ENCODE measurements around the gene HTRA3. TPM values are rescaled to one million over a fixed set of nuclear protein-coding genes. Genes with fewer than 3 reads are reported as not detected.

Gene HTRA3
- total and polyA plus RNA-seq, 2 experiments from 2014 or later, result 6.9 to 15.7 TPM

DNA sequence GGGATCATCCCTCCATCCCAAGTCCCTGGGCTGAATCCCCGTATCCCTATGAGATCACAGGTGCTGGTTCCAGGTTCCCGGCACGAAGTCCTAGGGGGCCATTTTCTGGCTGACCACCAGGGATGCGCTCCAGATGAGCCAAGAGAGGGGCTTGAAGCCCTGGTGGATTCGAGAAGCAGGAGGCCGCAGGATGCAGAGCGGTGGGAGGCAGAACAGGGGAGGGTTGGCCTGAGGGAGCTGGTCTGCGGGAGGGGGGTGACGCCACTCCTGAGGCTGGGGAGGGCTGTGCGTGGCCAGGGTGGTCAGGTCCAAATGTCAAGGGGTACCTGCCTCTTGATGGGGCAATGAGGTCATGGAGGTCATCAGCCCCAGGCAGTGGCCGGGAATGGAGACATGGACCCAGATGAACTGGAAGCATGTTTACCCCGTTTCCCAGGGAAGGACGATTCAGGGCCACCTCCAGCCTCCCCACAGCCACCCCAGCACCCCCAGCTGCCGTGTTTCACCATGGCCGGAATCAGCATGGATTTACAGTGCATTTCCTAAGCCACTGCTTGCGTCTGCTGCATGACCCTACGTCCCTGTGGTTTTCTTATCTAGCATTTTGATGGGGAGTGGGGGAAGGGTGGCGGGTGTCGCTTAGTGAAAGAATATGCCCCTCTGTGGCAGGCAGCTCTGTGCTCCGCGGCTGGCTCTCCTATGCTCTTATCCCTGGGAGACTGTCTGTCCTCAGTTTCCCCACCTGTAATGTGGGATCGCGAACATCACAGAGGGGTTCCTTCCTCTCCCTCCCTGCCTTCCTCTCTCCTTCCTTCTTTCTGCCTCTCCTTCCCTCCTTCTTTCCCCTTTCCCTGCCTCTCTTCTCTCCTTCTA, 17.0 kb upstream of the HTRA3 start:
- no peaks in the 10 kb centered on the region for H3K36me3 ChIP-seq
- no peaks in the 10 kb centered on the region for H3K9me3 ChIP-seq (ENCODE audit: low read depth)
- H3K4me3 ChIP-seq, result no peak overlapping the region
- no peaks in the 10 kb centered on the region for H3K27me3 ChIP-seq
- DNase-seq (ENCODE audit: low read depth in 1 of 2, low spot score in 1 of 2), result peak; percentile 37 to 95
- TF ChIP-seq, protein P1, sequence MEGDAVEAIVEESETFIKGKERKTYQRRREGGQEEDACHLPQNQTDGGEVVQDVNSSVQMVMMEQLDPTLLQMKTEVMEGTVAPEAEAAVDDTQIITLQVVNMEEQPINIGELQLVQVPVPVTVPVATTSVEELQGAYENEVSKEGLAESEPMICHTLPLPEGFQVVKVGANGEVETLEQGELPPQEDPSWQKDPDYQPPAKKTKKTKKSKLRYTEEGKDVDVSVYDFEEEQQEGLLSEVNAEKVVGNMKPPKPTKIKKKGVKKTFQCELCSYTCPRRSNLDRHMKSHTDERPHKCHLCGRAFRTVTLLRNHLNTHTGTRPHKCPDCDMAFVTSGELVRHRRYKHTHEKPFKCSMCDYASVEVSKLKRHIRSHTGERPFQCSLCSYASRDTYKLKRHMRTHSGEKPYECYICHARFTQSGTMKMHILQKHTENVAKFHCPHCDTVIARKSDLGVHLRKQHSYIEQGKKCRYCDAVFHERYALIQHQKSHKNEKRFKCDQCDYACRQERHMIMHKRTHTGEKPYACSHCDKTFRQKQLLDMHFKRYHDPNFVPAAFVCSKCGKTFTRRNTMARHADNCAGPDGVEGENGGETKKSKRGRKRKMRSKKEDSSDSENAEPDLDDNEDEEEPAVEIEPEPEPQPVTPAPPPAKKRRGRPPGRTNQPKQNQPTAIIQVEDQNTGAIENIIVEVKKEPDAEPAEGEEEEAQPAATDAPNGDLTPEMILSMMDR (IDR thresholded peaks at IDR 0.05; ENCODE audit: low read depth, low read length), result no peak
- H3K4me1 ChIP-seq (ENCODE audit: low read depth), result peaks cover 13% of the 10 kb centered on the region
- H3K27ac ChIP-seq, result no peak overlapping the region

DNA sequence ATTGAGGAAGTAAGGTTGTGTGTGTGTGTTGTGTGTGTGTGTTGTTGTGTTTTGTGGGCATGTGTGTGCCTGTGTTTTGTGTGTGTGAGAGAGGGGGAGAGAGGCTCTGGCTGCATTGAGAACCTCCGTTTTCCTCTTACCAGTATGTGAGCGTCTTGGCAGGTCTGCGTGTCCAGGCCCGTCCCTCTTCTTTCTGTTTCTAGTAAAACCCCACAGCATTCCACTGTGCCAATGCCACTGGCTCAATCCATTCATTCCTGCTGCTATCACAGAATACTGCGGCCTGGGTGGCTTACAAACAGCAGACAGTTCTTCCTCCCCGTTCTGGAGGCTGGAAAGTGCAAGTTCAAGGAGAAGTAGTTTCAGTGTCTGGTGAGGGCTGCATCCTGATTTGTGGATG, 15.5 kb upstream of the HTRA3 start:
- Histone ChIP-seq H3K4me1 (ENCODE audit: low read depth) (peaks cover 11% of the 10 kb centered on the region), H3K27ac (no peak overlapping the region), H3K27me3 (no peaks in the 10 kb centered on the region), H3K36me3 (no peaks in the 10 kb centered on the region), H3K9me3 (ENCODE audit: low read depth) (no peaks in the 10 kb centered on the region), H3K4me3 (no peak overlapping the region)
- no peak for DNase-seq (ENCODE audit: low read depth in 1 of 2, low spot score in 1 of 2)
- TF ChIP-seq, protein P1 (IDR thresholded peaks at IDR 0.05; ENCODE audit: low read depth, low read length), result no peak

DNA sequence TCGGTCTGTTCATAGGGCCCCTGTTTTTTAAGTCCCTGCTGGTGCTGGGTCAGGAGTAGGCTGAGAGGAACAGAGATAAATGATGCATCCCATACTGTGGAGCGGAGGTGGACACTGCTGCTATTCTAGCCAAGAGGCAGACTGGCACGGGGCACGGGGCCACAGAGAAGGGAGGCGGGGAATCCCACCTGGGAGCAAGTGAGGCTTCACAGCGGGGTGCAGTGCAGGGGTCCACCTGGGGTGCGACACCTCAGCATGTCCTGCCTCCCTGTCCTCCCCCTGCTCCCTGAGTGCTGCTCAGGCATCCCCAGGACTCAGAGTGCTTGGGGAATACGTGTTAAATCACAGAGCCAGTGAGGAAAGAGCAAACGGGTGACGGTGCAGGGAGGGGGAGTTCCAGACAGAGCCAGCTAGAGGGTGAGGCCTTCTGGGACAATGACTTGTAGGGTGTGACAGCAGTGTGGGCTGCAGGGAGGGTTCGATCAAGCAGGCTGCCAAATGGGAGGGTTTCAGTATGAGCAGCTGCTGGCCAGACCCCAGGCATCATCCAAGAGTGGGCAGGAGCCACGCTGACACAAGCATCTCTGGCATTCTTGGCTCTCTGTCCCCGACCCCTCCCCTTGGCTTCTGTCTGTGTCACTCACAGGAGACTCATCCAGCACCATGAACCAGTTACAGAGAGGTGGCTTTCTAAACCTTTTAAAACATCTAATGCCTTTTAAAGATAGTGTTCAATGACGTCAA, 13.7 kb upstream of the HTRA3 start:
- Histone ChIP-seq H3K27ac (no peak overlapping the region), H3K36me3 (no peaks in the 10 kb centered on the region), H3K27me3 (no peaks in the 10 kb centered on the region), H3K4me1 (ENCODE audit: low read depth) (peaks cover 11% of the 10 kb centered on the region), H3K4me3 (no peak overlapping the region), H3K9me3 (ENCODE audit: low read depth) (no peaks in the 10 kb centered on the region)
- TF ChIP-seq, protein P1 (IDR thresholded peaks at IDR 0.05; ENCODE audit: low read depth, low read length), result no peak
- peak in 1 of 2 donors; percentile 44 for DNase-seq (ENCODE audit: low read depth in 1 of 2, low spot score in 1 of 2)

DNA sequence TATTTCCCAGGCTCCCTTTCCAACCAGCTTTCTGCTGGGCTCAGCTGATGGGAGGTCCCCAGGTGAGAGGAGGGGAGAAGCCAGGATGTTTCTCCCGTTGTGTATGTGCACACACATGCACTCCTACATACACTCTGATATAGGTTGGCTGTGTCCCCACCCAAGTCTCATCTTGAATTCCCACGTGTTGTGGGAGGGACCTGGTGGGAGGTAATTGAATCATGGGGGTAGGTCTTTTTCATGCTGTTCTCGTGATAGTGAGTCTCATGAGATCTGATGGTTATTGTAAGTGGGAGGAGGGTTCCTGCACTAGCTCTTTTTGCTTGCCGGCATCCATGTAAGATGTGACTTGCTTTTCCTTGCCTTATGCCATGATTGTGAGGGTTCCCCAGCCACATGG, 11.7 kb upstream of the HTRA3 start:
- no peak for DNase-seq (ENCODE audit: low read depth in 1 of 2, low spot score in 1 of 2)
- Histone ChIP-seq H3K27ac (no peak overlapping the region), H3K27me3 (no peaks in the 10 kb centered on the region), H3K4me3 (no peak overlapping the region), H3K36me3 (no peaks in the 10 kb centered on the region), H3K4me1 (ENCODE audit: low read depth) (peaks cover 6% of the 10 kb centered on the region), H3K9me3 (ENCODE audit: low read depth) (no peaks in the 10 kb centered on the region)
- TF ChIP-seq, protein P1 (IDR thresholded peaks at IDR 0.05; ENCODE audit: low read depth, low read length), result no peak

DNA sequence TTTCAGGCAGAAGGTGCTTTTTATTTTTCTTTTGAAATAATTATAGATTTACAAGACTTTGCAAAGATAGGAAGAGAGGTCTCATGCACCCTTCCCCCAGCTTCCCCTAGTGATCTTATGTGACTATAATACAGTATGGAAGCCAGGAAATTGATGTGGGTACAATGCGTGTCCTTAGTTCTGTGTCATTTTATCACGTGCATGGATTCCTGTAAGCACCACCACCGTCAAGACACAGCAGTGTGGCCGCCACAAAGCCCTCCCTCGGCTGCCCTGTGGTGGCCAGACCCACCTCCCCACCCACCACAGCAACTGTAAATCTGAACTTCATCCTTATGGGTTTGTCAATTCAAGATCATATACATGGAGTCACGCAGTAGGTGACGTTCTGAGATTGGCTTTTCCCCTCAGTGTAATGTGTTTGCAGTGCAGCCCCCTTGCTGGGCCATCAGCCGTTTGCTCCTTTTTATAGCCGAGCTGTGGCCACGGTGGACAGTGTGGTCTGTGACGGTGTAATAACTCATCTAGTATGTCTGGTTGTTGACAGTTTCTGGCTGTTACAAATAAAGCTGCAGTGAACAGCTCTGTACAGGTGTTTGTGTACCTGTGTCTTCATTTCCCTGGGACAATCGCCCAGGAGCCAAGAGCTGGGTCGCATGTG, 10.9 kb upstream of the HTRA3 start:
- Histone ChIP-seq H3K36me3 (no peaks in the 10 kb centered on the region), H3K4me3 (no peak overlapping the region), H3K4me1 (ENCODE audit: low read depth) (no peaks in the 10 kb centered on the region), H3K9me3 (ENCODE audit: low read depth) (no peaks in the 10 kb centered on the region), H3K27ac (no peak overlapping the region), H3K27me3 (no peaks in the 10 kb centered on the region)
- TF ChIP-seq, protein P1 (IDR thresholded peaks at IDR 0.05; ENCODE audit: low read depth, low read length), result no peak
- no peak for DNase-seq (ENCODE audit: low read depth in 1 of 2, low spot score in 1 of 2)

Data from cardiac muscle cell (in vitro differentiated cells and primary cell).